ENCODE measurements around the gene SMIM28.

SMIM28 gene

DNA sequence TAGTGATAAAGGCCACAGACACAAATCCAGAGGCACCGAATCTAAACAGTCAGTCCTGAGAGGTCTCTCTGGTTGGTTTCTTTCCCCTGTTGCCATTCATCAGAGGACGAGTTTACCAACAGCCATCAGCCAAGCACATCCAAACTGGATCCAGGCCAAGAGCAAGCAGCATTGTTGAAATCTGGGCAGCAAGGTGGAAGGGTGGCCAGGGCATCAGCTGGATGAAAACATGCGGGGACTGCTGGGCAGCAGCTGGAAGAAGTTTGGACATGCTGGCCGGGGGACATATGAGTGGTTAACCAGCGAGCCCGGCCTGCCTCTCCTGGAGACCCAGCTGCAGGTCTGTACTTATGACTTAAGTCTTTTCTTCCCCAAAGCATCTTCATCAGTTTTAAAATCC is at the start of gene SMIM28:
SMIM28 (plus strand) TSS at position 62 of the 400 bp plus-strand sequence; CDS start at position 230, 168 bp downstream.
- DNase-seq (ENCODE audit: insufficient read length, low spot score) (no peak), FAIRE-seq (no peak)
- TF ChIP-seq POLR2A (IDR thresholded peaks at IDR 0.05; ENCODE audit: low read depth, low read length): no peak

DNA sequence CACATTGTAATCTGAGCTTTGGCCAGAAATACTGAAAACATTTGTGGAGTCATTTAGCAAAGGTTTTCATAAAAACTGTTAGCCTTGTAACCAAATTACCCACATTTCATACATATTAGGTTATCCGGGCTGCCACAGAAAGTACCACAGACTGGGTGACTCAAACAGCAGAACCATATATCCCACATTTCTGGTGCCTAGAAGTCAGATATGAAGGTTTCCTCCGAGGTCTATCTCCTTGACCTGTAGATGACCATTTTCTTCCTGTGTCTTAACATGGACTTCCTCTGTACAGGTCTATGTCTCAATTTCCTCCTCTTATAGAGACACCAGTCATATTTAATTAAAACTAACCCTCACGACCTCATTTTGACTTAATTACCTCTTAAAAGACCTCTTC is 49.5 kb upstream of the SMIM28 start:
- FAIRE-seq: no peak
- DNase-seq (ENCODE audit: insufficient read length, low spot score): no peak
- TF ChIP-seq POLR2A (IDR thresholded peaks at IDR 0.05; ENCODE audit: low read depth, low read length): no peak

GRCh38 chr6:138330763-138331162 is 46.9 kb upstream of the SMIM28 start:
- TF ChIP-seq POLR2A (IDR thresholded peaks at IDR 0.05; ENCODE audit: low read depth, low read length): no peak
- no peak for FAIRE-seq
- DNase-seq (ENCODE audit: insufficient read length, low spot score): no peak

GRCh38 chr6:138331444-138331843 is 46.3 kb upstream of the SMIM28 start:
- no peak for TF ChIP-seq POLR2A (IDR thresholded peaks at IDR 0.05; ENCODE audit: low read depth, low read length)
- no peak for FAIRE-seq

DNA sequence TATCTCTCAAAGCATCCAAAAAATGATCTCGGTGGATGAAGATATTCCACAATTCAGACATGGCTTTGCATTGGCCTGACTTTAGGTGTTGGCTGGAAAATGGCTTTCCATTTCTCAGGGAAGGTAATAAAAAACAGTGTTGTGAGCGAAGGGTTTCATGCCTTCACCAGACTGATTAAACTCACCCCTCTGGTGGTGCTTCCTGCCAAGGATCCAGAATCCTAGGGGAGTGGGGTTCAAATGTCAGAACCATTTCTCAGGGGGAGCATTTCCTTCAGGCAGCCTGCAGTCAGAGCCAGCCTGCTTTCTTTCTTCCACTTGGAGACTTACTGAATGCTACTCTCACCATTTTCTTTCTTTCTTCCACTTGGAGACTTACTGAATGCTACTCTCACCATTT is 45.7 kb upstream of the SMIM28 start:
- DNase-seq (ENCODE audit: insufficient read length, low spot score): no peak
- no peak for TF ChIP-seq POLR2A (IDR thresholded peaks at IDR 0.05; ENCODE audit: low read depth, low read length)
- FAIRE-seq: no peak

More at GRCh38 chr6:138331444-138331843, 46.3 kb upstream of the SMIM28 start:
- no peak for DNase-seq (ENCODE audit: insufficient read length, low spot score)

GRCh38 chr6:138334000-138334399 is 43.7 kb upstream of the SMIM28 start:
- FAIRE-seq (no peak), DNase-seq (ENCODE audit: insufficient read length, low spot score) (no peak)
- no peak for TF ChIP-seq POLR2A (IDR thresholded peaks at IDR 0.05; ENCODE audit: low read depth, low read length)

- no peak for TF ChIP-seq POLR2A (IDR thresholded peaks at IDR 0.05; ENCODE audit: low read depth, low read length)
- DNase-seq (ENCODE audit: insufficient read length, low spot score) (no peak), FAIRE-seq (no peak)
These were observed 42.7 kb upstream of the SMIM28 start for GRCh38 chr6:138334963-138335362.

GRCh38 chr6:138336221-138336620 is 41.5 kb upstream of the SMIM28 start:
- FAIRE-seq (no peak), DNase-seq (ENCODE audit: insufficient read length, low spot score) (no peak)
- TF ChIP-seq POLR2A (IDR thresholded peaks at IDR 0.05; ENCODE audit: low read depth, low read length): no peak

DNA sequence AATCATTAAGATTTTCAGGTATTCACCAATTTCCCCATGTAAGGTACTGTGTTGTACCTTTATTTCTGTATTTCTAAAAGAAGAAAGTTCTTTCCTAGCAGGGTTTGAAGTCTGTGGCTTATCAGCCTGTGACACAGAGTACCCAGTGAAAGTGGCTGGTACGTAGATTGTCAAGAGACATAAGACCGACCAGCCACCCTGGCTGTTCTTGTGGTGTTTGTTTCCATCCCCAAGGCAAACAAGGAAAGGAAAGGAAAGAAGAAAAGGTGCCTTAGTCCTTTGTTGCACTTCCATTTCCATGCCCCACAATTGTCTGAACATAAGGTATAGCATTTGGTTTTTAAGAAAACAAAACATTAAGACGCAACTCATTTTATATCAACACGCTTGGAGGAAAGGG is 40.6 kb upstream of the SMIM28 start:
- FAIRE-seq: no peak
- TF ChIP-seq POLR2A (IDR thresholded peaks at IDR 0.05; ENCODE audit: low read depth, low read length): no peak
- DNase-seq (ENCODE audit: insufficient read length, low spot score): no peak

DNA sequence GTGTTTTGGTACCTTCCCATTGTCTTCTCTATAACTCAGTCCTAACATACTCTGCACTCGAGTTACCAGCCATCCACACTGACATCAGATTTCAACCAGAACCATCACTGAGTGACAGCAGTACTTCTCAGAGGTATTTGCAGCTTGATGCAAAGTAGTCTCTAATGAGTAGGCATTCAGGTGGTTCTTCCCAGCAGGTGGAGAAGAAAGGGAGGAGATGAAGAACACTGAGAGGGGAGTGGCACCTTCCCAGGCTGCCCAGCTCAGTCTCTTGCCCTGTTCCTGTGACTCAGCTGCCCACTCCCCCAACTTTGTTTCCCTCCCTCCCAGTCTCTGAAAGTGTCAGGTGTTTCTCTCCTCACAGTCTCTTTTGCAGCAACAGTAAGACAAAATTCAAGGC is 38.7 kb upstream of the SMIM28 start:
- TF ChIP-seq POLR2A (IDR thresholded peaks at IDR 0.05; ENCODE audit: low read depth, low read length): no peak
- no peak for FAIRE-seq
- DNase-seq (ENCODE audit: insufficient read length, low spot score): no peak

GRCh38 chr6:138341176-138341575 is 36.5 kb upstream of the SMIM28 start:
- no peak for TF ChIP-seq POLR2A (IDR thresholded peaks at IDR 0.05; ENCODE audit: low read depth, low read length)
- DNase-seq (ENCODE audit: insufficient read length, low spot score): no peak
- no peak for FAIRE-seq

DNA sequence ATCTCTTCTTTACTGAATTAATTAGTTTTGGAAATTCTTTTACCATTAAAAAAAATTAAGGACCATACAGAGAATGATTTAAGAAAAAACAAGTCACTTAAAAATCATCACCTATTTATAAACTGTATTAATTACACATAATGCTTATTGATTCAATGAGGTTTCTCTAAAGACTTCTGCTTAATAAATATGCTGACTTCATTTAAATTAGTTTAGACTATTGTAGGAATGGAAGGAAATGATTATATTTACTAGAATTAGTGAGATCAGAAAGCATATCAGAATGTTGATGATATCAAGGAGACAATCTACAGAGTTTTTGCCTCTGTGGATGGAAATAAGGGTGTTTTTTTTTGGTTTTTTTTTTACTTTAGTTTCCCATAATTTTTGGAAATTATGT is 34.6 kb upstream of the SMIM28 start:
- FAIRE-seq (no peak), DNase-seq (ENCODE audit: insufficient read length, low spot score) (no peak)
- no peak for TF ChIP-seq POLR2A (IDR thresholded peaks at IDR 0.05; ENCODE audit: low read depth, low read length)

DNA sequence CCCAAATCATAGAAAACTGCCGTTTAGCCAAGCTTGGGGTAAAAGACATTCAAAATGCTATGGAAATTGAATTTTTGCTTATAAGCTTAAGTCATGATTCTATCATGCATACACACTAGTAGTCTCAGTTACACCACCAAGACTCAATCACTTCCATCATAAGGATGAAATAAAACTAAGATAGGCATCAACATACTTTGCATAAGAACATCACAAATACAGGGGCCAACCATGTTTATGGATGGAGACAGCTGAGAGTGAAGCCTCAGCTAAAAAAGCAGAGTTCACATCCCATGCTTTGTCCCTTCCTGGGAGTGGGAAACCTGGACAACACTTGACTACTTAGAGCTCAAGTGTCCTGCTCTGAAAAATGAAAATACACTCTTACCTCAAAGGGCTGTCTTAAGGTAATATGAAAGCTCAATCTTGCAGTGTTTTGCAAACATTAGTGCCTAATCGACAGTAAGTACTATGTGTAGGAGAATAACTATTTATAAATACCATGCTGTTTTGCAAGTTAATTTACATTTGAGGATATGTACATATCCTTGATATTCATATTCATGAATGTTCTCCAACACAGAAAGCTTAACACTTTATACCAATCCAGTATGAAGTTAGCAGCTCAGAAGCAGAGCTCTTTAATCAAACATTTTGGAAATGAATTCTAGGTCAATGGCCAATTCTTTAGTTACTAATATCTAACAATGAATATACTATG is 32.0 kb upstream of the SMIM28 start:
- FAIRE-seq (no peak), DNase-seq (ENCODE audit: insufficient read length, low spot score) (no peak)
- no peak for TF ChIP-seq POLR2A (IDR thresholded peaks at IDR 0.05; ENCODE audit: low read depth, low read length)

DNA sequence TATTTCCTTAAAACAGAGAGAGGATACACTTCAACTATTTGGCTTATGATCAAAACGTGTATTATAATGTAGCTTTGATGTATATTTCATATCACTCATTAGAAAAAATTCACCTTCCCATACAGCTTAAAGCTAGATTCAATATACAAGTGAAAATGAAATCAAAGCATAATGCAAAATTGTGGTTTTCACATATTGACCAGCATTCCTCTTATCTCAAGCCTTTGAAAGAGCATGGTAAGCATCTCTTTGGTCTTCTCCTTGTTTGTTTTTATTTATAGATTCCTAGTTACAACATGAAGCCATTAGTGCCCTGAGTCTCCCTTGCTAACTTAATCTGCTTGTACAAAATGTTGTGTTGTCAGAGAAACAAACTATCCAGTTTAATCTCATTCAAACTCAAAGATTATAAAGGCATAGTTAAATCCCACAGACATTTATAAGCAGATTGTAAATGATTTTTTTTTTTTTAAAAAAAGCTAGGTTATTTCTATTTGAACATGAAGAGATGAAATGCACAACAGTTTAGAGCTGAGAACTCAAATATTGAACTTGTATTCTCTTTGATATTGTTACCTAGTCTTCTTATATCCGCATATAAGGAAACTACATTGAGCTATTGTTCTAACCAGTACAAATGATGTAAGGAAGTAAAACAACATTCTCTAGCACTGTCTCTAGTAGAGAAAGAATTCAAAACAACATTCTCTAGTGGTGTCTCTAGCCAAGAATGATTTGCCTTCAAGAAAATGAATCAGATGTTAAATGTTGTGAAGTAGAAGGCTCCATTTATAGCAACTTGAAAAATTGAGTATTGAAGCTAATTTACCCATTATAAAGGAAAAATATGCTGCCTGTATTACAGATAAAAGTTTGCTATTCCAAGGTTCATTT is 31.2 kb upstream of the SMIM28 start:
- no peak for TF ChIP-seq POLR2A (IDR thresholded peaks at IDR 0.05; ENCODE audit: low read depth, low read length)
- FAIRE-seq: no peak
- DNase-seq (ENCODE audit: insufficient read length, low spot score): no peak

GRCh38 chr6:138347864-138348263 is 29.8 kb upstream of the SMIM28 start:
- FAIRE-seq (no peak), DNase-seq (ENCODE audit: insufficient read length, low spot score) (no peak)
- TF ChIP-seq POLR2A (IDR thresholded peaks at IDR 0.05; ENCODE audit: low read depth, low read length): no peak

Measured in H54 (cell line).